NCI-H187 treated with DMSO at 0.1 percent for 48 hours (cell line): ENCODE data around the gene GRAP2.
"Not testable (repeated sequence)": the region's sequence is repeated elsewhere in the genome, so short reads cannot be mapped to it uniquely, and the experiment has no call there.

Source experiments
- DNase-seq: peaks from one replicate; lab custom pipeline; 2025; lab: John Stamatoyannopoulos, UW

GRAP2 gene

DNA sequence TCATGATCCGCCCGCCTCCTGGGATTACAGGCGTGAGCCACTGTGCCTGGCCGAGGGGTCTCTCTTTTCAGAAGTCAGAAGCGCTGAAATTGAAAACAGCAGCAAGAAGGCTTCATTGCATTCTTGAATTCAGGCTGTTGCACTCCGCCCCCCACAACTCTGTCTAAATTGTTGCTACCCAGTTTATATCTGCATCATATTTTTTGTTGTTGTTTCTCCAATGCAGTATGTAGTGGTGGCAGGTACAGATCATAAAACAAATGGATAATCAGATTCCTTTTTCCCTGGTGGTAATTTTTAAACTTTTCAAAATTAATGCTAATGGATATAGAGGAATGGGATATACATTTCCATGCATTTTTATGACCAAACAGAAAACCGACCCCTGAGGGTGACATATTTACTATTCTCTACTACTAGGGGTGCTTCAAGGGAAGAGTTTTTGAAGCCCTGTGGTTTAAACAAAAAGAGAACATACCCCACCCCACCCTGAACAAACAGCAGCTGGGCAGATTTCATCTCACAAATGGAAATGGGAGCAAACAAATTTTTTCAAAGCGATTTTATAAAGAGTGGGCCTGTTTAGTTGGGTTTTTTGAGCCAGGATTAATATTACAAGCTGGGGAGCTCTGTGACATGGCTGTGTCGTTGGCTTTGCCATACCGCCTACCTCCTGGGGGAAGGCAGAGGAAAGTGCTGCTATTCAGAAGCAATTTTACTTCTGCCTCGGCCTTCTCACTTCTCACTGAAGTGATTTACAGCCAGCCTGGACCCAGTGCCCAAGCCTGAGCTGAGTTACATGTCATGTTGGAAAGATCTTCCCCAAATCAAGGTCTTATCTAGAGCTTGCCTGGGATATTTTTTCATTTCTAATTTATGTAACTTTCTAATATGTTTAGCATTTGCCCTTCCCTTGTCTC is 43.3 kb downstream of the GRAP2 start:
- no peak for DNase-seq

DNA sequence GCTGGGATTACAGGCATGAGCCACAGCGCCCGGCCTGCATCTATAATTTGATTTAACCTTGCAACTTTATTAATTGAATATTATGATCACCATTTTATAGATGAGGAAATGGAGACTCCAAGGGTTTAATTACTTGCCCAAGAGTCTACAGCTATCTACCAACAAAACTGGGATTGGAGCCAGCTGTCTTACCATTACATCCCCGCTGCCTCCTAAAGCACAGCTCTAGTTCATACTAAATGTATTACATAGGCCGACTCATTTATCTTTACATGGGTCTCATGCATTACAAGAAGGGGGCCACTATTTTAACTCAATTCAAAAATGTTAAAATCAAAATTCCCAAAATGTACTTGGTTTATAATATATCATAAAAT is 45.2 kb downstream of the GRAP2 start:
- DNase-seq: no peak

- DNase-seq: no peak
Measured at GRCh38 chr22:39946503-39947219, 45.8 kb downstream of the GRAP2 start.

GRCh38 chr22:39947220-39948216 is 46.6 kb downstream of the GRAP2 start:
- peak; percentile 58 for DNase-seq

- no peak for DNase-seq
Measured at GRCh38 chr22:39949964-39950737, 49.3 kb downstream of the GRAP2 start.

DNA sequence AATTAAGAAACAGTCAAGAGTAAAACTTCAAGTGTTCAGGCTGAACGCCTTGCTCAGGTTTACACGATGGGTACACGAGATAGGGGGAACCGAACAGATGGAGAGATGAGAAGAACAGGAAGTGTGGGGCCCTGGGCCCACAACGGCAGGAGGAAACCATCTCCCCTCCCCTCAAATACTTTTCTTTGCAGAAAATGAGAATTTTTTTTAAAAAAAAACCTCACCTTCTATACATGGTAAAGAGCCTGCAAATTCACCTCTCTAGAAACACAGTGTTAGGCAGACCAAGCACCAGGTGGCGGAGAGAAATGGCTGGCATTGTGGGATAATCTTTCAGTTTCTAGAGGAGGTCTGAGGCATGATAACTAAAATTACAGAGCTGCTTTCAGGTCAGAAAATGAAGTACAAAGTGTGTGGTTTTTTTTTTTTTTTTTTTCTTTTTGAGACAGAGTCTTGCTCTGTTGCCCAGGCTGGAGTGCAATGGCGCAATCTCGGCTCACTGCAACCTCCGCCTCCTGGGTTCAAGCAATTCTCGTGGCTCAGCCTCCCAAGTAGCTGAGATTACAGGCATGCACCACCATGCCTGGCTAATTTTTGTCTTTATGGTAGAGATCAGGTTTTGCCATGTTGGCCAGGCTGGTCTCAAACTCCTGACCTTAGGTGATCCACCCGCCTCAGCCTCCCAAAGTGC is 50.9 kb downstream of the GRAP2 start:
- not testable (repeated sequence) for DNase-seq

DNA sequence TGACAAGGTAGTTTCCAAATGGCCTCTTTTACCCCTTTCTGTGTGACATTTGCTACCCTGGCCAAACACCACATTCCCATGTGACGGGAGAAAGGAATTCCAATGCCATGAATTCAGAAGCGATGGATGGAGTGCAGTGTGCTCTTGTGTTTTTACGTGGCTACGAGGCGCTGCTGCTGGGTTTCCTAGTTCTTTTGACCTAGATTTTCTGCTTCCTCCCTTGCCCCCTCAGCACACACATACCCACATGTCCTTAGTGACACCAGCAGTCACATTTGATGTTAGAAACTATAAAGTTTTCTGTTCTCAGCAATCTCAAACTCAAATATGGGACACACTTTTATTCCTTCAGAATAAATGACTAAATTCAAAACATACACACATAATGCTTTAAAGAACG is 51.5 kb downstream of the GRAP2 start:
- DNase-seq: no peak

DNA sequence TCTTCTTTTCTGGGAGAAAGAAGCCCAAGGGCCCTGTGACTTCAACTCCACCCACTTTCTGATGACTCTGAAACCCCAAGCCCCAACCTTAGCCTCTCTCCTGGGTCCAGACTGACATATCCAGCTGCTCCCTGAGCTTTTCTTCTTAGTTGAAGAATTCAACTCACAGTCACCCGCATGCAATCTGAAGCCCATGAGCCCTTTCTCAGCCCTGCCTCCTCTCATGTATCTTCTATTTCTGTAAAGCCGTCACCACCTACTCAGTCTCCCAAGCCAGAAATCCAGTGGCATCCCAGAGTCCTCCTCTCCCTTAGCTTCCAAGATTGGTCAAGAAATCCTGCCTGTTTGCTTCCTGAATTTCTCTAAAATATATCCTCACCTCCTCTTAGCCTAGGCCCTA is 52.2 kb downstream of the GRAP2 start:
- DNase-seq: no peak

DNA sequence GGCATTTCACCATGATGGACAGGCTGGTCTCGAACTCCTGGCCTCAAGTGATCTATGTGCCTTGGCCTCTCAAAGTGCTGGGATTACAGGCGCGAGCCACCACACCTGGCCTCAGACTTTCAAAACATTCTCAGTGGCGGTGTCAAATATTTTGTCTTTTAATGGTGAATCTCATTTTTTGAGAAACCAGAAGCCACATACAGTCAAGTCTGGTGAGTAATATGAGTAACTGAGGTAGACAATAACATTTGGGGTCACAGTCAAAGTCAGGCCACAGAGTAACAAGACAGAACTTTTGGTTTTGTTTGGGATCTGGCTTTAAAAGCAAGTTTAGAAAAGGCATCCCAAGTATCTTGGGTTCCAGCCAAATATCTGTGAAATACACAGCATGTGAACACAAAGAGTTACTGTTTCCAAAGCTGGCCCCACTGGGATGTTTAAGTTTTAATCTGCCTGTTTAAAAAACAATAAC is 53.7 kb downstream of the GRAP2 start:
- no peak for DNase-seq

GRCh38 chr22:39955675-39956074 is 54.8 kb downstream of the GRAP2 start:
- no peak for DNase-seq

- no peak for DNase-seq
Measured at GRCh38 chr22:39956932-39957664, 56.2 kb downstream of the GRAP2 start.

DNA sequence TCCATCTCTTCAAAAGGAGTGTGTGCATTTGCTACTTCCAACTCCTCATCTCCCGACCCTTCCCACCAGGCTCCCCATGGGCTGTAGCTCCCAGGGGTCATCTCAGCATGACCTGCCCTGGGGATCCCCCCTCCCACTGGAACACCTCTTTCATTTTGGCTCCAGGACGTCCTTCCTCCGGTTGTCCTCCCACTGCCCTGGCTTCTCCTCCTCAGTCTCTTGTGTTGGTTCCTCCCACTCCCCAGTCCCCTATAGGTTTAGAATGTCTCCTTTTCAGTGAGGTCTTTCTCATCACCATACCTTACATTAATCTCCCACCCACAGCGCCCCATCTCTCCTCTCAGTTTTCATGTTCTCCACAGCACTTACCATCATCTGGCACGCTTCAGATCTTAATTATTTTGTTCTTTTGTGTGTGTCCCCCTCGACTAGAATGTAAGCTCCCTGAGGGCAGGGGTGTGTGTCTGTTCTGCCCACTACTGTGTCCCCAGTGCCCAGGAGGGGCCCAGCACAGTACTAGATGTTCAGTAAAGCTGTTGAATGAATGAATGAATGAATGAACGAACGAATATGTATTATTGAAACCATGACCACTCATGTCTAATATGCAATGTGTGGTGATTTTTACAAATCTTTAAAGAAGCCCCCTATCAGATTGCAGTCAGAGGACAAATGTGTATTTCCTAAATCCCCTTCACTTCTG is 57.3 kb downstream of the GRAP2 start:
- no peak for DNase-seq

GRCh38 chr22:39958949-39959639 is 58.2 kb downstream of the GRAP2 start:
- no peak for DNase-seq

DNA sequence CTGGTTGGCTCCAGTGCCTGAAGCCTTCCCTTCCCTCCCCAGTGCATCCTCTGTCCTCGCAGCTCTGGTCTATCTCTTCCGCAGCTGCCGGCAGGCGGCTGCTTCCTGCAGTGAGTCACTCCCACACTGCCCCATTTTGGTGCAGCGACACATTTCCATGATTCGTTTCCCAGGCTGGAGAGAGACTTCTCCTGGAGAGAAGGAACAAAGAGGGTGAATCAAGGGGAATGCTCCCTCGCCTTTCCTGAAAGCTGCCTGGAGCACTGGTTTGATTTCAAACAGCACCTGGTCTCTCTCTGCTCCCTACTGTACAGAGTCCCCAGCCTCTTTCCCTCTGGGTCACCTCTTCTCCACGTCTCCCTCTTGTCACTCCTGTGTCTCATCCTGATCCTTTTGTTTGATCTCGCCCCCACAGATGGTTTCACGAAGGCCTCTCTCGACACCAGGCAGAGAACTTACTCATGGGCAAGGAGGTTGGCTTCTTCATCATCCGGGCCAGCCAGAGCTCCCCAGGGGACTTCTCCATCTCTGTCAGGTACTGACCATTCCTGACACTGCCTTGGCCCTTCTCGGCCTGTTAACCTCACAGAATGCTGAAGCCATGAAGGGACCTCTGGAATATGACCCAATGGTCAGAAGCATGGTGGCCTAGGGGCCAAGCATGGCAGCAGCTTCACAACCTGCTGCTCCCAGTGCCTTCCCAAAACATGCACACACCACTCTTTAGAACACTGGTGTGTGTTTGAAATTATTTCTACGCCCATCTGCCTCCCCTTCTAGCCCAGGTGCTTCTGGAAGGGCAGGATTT is 59.0 kb downstream of the GRAP2 start, which contains the start of gene TMA7B:
TMA7B (plus strand) TSS at position 758 of the 808 bp plus-strand sequence. CDS start 3,978 bp downstream, outside the sequence.
- no peak for DNase-seq

GRCh38 chr22:39960791-39961746 is 60.2 kb downstream of the GRAP2 start:
- DNase-seq: no peak

GRCh38 chr22:39962071-39962470 is 61.2 kb downstream of the GRAP2 start:
- DNase-seq: no peak
